Activated CD8-positive, alpha-beta memory T cell treated with anti-CD3 and anti-CD28 coated beads, Interleukin-2, amount 50 U/mL, for 24 hours (primary cell): Measurements from ENCODE around the gene RABEP1.

ENCODE experiments used
- DNase-seq: peaks from one replicate; pipeline ENCODE4 v3.0.0-alpha.2; 2020; ENCODE audit errors: extremely low read depth

The RABEP1 gene

GRCh38 chr17:5272322-5272721, 9.8 kb upstream of the RABEP1 start:
- DNase-seq, result no peak

- DNase-seq, result peak; percentile 2
These were observed 646 bp downstream of the RABEP1 start for GRCh38 chr17:5282642-5283217.

GRCh38 chr17:5283571-5284315, 1.7 kb downstream of the RABEP1 start:
- no peak for DNase-seq

DNA sequence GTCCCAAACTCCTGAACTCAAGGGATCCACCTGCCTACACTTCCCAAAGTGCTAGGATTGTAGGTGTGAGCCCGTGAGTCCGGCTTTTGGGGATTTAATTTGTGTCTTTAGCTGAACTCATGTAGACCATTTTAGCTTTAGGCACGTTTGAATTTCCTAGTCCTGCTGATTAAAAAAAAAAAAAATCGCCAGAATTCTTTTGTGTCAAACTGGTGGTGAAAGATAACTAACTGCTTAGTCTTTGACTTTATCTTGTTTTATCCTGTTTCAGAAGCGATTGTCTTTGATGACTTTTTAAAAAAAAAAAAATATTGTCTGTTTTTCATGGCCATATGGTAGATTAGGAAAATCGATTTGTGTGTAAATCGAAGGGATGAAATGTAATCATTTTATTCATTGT, 2.6 kb downstream of the RABEP1 start:
- DNase-seq, result no peak

GRCh38 chr17:5286846-5287245, 4.8 kb downstream of the RABEP1 start:
- DNase-seq, result no peak

- DNase-seq, result no peak
These were observed 9.7 kb downstream of the RABEP1 start for GRCh38 chr17:5291683-5292350.

- DNase-seq, result no peak
These were observed 15.2 kb downstream of the RABEP1 start for GRCh38 chr17:5297245-5297644.

DNA sequence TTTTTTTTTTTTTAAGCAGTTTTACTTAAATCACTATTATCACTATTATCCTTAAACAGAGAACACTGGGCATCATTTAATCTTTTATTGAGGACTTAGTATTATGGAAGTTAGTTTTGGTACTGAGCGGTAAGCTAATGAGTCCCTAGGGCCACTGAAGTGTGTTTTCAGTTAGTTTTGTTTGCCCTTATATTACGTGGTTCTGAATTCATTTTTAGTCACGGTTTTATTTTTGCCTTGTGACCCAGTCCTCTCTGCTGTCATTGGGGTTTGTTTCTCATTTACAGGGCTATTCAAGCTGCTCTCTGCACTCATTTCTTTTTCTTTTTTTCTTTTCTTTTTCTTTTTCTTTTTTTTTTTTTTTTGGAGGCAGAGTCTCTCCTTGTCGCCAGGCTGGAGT, 17.3 kb downstream of the RABEP1 start:
- no peak for DNase-seq

GRCh38 chr17:5304636-5305035, 22.6 kb downstream of the RABEP1 start:
- no peak for DNase-seq

- DNase-seq, result no peak
These were observed 27.8 kb downstream of the RABEP1 start for GRCh38 chr17:5309851-5310250.

- no peak for DNase-seq
These were observed 43.8 kb downstream of the RABEP1 start for GRCh38 chr17:5325851-5326250.

DNA sequence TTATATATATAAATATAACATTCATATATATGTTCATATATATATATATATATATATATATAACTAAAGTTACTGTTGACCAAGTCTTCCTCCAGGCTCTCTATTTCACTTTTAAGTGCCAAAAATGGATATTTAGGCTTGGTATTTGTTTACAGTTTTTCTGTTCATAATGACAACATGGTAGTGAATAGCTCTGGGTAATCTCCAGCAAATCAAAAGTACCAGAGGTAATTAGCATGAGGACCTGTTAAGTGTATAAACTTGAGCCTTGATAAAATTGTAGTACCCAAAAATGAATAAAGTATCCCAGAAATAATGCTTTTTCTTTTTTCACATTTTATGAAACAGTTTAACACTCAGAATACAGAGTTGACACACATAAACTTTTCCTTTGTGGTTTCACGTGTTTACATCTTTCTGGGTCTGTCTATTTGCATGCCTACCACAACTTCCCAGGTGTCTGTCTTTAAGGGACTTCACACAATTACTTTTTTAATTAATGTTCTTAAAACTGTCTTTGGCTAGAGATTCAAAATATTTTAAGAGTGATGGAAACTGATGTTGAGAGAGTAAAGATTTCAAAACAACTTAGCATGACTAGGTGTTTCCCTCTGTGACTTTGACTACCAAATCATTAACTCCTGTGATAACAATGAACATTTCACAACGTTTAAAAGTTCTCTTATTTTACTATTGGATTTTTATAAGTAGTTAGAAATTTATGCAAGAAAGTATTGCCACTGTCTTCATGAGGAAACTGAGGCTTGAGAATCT, 47.9 kb downstream of the RABEP1 start:
- no peak for DNase-seq

DNA sequence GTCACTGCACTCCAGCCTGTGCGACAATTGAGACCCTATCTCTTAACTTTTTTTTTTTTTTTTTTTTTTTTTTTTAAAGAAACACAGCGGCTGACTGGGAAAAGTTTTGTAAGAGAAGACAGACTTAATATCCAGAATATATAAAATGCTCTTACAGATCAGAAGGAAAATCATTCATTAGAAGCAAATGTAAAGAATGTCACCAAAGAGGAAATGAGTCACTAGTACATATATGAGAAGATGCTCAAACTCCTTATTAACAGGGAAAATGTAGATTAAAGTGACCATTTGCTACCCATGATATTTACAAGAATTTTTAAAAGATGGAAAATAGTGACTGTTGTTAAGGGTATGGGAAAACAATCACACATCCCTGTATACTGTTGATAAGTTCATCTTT, 48.9 kb downstream of the RABEP1 start:
- no peak for DNase-seq

DNA sequence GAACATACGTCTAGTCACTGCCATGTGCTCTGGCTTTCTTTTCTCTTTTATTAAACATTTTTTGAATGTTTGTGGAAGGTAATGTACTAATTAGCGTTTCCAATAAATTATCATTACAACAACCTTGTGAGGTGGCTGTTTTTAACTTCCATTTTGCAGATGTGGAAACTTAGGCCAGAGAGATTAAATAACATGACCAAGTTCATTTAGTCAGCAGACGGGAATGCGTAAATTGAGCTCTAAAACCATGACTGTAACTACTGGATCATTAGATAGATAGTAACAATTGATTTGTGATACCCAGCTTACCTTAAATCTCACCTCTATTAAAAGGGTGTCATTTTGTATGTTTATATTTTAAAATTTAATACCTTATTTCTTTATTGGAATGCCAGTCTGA, 49.4 kb downstream of the RABEP1 start:
- DNase-seq, result no peak

DNA sequence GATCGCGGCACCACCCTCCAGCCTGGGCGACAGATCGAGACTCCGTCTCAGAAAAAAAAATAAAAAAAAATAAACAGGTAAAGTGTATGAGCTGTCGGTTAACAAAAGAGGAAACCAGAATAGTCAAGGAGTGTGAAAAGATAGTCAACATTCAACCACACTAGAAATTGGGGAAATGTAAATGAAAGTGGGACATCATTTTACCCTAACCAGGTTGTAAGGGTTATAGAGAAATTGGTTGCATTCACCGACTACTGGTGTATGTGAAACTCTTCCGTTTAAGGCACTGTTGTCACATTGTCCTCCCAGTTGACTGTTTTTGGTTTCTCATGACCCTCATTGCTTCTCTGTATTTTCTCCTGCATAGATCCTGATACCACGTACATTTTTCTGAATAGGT, 62.8 kb downstream of the RABEP1 start:
- DNase-seq, result no peak

DNA sequence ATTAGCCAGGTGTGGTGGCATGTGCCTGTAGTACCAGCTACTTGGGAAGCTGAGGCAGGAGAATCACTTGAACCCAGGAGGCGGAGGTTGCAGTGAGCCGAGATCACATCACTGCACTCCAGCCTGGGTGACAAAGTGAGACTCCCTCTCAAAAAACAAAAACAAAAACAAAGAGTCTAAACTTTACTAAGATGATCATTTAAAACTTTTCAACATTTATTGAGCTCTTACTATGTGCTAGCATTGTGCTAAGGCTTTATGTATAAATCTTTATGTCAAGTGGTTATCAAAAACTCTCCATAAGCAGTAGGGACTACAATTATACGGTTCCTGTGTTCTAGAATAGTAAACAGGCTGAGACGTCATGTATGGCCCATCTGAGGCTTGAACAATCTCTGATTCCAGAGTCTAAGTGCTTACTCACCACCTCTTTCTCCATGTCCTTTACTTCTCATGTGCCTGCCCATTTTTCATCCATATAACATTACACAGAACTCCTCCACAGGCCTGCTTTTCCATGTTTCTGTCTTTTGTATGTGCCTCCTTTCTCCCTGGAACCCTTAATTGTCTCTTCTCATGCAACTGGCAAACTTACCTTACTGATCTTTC, 70.7 kb downstream of the RABEP1 start:
- no peak for DNase-seq

GRCh38 chr17:5354310-5354709, 72.2 kb downstream of the RABEP1 start:
- DNase-seq, result no peak

DNA sequence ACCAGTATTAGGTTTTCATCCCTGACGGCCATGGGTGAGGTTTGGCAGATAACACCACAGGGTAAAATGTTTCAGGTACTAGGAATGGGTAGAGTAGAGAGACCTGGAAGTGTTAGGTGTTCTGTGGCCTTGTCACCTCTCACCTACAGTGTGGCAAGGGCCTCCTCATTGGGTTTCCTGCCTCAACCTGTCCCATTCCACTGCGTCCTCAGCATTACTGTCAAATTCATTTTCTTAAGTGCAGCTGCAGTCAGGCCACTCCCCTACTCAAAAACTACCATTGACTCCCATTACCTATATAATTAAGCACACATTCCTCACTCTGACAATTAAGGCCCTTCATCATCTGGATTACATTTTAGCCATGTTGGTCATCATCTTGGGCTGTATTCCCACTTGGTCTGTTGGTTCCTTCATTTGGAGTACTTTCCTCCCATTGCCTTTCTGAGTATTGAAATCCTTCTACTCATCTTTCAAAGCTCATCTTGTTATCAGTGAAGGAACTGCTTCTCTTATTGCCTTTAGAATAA, 72.9 kb downstream of the RABEP1 start:
- DNase-seq, result no peak

GRCh38 chr17:5355421-5356129, 73.5 kb downstream of the RABEP1 start:
- no peak for DNase-seq

- no peak for DNase-seq
These were observed 79.3 kb downstream of the RABEP1 start for GRCh38 chr17:5361426-5361825.

GRCh38 chr17:5362162-5362811, 80.2 kb downstream of the RABEP1 start:
- no peak for DNase-seq
